Activated T-cell treated with anti-CD3 and anti-CD28 coated beads for 1 hour (primary cell): ENCODE measurements around the gene GPT2.

Experiments
- DNase-seq: peaks from one replicate; pipeline ENCODE4 v3.0.0-alpha.2; 2020; ENCODE audit warnings: low read depth

Gene GPT2

DNA sequence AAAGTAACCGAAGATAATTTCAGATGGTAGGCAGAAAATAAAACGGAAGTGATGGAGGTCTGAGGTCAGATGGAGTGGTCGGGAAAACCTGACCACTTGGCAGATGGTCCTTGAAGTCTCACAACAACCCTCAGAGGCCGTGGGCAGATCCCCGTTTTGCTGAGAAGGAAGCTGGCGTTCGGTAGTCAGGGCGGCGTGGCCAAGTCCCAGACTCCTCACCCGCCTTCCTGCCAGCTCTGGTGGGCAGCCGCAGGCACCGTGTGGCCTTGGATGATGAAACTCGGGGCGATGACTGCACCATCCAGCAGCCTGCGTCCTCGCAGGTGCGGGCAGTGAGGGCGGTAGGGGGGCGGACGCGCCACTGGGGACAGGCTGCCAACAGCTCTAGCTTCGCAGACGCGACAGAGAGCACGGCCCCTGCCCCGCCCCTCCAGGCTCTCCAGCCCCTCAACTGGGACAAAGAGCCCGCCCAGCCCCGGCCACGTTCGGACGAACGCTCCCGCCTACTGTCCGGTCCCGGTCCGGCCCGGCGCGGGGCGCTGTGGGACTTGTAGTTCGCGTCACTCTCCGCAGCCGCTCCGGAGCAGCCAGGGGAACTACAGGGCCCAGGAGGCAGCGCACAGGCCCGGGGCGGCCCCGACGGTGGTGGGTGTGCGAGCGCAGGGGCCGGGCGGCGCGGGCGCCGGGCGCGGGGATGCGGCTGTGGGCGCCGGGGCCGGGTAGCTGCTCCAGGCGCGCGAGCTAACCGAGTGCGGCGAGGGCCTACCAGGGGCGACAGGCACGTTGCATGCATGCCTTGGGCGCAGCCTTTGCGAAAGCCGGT lies at the start of gene GPT2:
GPT2 (plus strand) TSS at position 673 of the 823 bp plus-strand sequence. CDS start 354 bp downstream, outside the sequence.
- peak; percentile 46 for DNase-seq

GRCh38 chr16:46836534-46837530 lies 47.3 kb upstream of the GPT2 start:
- no peak for DNase-seq

- no peak for DNase-seq
Observed at GRCh38 chr16:46839986-46840443, 44.1 kb upstream of the GPT2 start.

DNA sequence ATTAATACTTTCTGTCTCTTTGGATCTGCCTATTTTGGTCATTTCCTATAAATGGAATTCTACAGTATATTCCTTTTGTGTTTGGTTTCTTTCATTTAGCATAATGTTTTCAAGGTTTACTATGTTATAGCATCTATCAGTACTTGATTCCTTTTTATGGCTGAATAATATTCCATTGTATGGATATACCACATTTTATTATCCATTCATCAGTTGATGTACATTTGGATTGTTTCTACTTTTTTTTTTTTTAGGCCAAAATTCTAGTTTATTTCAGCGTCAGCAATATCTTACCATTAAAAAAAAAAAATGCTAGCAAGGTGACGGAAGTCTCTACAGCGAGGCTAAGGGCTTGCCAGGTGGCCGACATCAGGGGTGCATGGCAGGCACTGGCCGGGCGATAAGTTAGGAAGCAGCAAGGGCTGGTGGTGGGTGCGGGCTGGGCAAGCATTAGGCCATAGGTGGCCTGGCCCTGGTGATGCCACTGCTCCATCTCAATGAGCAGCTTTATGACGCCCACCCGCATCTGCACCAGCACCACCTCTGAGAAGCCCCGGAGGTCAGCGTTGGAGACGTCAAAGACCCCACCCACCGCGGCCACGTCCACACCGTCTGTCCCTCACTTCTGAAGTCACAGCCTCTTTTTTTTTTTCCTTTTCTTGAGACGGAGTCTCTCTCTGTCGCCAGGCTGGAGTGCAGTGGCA lies 41.8 kb upstream of the GPT2 start:
- DNase-seq, result no peak

DNA sequence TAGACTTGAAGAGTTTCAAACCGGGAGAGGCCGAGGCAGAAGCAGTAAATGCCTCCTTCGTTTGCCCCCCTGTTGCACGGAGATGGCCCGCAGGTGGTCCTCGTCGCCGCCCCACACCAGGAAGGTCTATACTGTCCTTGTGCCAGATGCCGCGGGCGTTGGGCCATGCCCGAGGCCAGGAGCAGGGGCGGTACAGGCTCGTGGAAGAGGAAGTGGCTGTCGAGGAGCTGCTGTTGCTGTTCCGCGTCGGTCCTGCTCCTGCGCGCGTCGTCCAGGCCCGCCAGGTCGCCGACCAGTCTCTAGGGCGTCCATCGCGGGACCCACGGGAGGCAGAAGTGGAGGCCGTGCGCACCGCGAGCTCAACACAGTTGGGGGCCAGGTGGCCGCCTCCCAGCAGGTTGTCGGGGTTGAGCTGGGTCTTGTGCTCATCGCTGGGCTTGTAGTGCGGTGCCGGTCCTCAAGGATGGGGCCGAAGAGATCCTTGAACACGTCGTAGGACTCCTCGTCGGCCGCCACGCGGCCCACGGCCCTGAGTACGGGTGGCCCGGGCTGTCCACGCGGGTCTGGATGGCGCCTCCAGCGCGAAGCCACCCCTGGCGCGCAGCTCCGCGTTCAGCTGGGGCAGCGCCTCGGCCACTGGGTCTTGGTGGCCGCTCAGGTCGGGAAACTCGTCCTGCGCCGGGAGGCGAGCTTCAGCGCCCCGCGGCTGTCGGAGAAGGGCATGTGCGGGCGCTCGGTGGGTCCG lies 40.1 kb upstream of the GPT2 start:
- DNase-seq, result no peak

GRCh38 chr16:46844771-46845170 lies 39.4 kb upstream of the GPT2 start:
- no peak for DNase-seq

- no peak for DNase-seq
Observed at GRCh38 chr16:46845952-46846351, 38.2 kb upstream of the GPT2 start.

DNA sequence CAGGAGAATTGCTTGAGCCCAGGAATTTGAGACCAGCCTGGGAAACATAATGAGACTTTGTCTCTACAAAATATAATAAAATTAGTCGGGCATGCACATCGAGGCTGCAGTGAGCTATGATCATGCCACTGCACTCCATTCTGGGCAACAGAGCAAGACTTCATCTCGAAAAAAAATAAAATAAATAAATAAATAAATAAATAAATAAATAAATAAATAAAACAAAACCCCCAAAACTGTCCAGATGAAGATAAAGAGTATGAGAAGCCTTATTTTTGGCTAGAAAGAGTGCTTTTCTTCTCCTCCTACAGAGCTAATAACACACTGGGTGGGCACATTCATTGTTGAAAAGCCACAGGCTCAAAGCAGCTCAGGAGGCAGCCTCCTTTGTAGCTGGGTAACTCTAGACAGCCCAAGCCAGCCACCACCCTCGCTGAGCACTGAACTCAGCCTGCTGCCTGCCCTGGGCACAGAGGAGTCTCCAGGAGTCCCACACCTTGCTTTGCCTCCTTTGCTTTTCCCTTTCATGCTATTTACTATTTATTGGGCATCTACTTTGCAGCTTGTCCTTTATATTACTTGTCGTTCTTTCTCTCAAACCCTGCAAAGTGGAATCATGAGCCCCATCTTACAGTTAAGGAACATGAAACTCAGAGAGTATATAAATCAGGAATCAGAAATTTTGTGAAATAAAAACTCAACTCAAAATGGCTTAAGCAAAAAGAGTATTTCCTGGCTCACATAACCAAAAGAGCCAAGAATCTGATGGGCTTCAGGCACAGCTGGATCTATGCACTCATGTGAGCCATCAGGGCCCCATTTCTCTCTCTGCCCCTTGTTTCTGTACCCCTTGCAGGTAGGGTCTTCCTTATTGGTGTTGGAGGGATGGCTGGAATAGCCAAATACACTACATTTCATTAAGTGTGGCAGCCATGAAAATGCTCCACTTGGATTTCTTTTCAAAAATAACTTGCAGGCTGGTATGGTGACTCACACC lies 35.1 kb upstream of the GPT2 start:
- DNase-seq, result no peak

GRCh38 chr16:46850619-46851555 lies 33.3 kb upstream of the GPT2 start:
- no peak for DNase-seq

DNA sequence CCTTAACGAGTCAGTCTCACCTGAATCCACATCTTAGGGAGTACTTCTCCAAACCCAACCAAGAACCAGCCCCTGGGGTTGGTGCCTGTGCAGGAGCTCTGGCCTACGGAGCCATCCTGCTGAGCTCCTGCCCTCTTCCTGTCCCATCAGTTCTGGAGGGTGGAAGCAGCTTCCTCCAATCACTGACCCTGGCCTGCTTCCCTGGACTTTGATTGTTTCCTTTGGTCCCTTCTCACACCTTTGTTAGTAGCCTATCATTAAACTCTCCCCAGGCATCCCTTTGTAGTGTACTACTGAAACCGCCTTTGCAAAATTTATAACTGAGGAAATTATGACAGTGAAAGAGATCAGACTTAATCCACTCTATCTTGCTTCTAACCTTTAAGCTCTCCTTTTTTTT lies 32.0 kb upstream of the GPT2 start:
- DNase-seq, result no peak

DNA sequence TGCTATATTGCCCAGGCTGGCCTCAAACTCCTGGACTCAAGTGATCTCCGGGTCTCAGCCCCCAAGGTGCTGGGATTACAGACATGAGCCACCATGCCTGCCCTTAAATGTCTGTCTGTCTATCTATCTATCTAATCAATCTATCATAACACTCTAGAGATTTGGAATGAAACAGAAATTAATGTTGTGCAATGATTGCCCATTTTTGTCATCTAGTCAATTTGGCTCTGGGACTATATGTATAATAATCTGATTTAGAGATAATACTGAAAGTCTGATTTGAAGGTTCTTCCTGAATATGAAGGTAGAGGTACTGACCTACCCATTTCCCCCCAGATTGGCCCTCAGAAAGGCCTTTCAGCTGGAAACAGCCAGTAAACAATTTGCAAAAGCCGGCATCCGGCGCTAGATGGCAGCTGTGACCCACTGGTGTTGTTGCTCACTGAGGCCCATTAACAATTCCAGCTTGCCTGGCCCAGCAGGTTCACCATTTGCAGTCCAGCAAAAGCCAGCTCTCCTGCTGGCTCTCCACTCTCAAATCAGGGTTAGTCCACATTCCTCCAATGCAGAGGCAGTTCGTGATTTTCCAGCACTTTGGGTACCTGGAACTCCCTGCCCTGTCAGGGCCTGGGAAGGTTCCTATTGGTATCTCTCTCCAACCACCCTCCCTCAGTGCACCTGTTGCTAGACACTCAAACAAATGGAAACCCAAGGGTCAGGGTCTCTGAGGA lies 30.3 kb upstream of the GPT2 start:
- DNase-seq, result peak; percentile 35

DNA sequence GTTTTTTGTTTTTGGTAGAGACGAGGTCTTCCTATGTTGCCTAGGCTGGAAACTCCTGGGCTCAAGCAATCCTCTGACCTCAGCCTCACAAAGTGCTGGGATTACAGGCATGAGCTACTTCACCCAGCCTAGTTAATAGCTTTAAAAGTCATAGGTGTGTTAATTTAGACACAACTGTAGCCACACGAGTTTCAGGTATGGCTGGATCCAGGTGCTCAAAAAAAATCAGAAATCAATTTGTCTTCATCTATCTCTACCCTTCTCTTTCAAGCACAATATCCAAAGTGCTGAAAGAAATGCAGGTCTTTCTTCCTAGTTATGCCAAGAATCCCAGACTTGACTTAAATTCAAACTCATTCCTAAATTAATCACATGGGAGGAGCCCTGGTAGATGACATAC lies 29.3 kb upstream of the GPT2 start:
- DNase-seq, result no peak

GRCh38 chr16:46855389-46855788 lies 28.8 kb upstream of the GPT2 start:
- no peak for DNase-seq

GRCh38 chr16:46857368-46857945 lies 26.7 kb upstream of the GPT2 start:
- no peak for DNase-seq

DNA sequence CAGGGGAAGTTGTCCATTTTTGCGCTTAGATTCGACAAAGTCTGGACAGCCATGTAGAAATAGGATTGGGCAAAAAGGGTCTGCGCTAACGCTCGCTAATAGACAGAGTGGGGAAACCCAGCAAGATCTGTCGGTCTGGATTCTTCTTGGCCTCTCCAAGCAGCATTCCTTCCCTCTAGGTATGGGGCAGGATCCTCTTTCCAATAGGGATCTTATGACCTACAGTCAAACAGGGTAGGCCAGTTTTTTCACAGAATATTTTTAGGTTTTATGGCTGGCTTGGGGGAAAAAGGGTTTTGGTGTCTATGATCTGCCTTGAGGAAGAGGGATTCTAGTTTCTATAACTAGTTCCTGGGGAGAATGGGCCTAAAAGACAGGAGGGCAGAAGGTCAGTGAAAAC lies 26.0 kb upstream of the GPT2 start:
- no peak for DNase-seq

- DNase-seq, result no peak
Observed at GRCh38 chr16:46859719-46860152, 24.4 kb upstream of the GPT2 start.

DNA sequence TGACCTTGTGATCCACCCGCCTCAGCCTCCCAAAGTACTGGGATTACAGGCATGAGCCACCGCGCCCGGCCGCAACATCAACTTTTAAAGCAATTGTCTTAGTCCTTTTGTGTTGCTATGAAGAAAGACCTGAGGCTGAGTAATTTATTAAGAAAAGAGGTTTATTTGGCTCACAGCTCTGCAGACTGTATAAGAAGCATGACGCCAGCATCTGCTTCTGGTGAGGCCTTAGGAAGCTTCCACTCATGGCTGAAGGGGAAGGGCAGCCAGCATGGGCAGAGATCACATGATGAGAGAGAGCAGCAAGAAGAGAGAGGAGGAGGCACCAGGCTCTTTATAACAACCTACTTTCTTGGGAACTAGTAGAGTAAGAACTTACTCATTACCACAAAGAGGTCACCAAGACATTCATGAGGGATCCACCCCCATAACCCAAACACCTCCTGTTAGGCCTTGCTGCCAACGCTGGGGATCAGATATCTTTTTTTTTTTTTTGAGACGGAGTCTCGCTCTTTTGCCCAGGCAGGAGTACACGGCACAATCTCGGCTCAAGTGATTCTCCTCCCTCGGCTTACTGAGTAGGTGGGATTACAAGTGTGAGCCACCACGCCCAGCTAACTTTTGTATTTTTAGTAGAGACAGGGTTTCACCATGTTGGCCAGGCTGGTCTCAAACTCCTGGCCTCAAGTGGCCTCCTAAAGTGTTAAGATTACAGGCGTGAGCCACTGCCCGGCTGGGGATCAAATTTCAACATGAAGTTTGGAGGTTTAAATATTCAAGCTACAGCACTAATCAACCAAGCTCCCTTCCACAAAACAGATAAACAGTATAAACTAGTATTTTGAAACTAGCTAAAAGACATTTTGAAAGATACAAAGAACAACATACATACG lies 21.4 kb upstream of the GPT2 start:
- no peak for DNase-seq
